Stimulated activated CD8-positive, alpha-beta memory T cell treated with anti-CD3 and anti-CD28 coated beads, Interleukin-15, amount 100 ng/mL, for 48 hours (primary cell): ENCODE data around the gene RIPK4.

Source experiments
- DNase-seq, 2 donors: peaks; one replicate each; pipeline ENCODE4 v3.0.0-alpha.2; 2020; ENCODE audit warnings: low read depth in 2 of 2

Gene RIPK4

GRCh38 chr21:41691205-41692184 lies 75.4 kb downstream of the RIPK4 start:
- no peak for DNase-seq
